SHP77 (cell line): ENCODE measurements around the gene RNF214.

Experiments
- DNase-seq, 2 experiments: peaks; one replicate each; lab custom pipeline; 2025; lab: John Stamatoyannopoulos, UW

RNF214 gene

DNA sequence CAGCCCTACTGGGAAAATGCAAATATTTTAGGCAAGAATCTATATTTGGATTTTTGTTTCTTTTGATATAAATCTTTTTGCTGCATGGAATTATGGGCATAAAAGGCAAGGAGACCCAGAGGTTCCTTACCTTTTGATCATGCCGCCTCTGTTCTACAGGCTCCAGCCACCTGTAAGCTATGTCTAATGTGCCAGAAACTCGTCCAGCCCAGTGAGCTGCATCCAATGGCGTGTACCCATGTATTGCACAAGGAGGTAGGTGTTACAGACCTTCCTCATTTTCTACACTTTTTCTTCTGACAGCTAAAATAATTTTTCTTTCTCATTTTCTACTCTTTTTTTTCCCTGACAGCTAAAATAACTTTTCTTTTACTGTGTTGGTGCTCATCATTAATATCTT, 50.5 kb downstream of the RNF214 start:
- no peak for DNase-seq

DNA sequence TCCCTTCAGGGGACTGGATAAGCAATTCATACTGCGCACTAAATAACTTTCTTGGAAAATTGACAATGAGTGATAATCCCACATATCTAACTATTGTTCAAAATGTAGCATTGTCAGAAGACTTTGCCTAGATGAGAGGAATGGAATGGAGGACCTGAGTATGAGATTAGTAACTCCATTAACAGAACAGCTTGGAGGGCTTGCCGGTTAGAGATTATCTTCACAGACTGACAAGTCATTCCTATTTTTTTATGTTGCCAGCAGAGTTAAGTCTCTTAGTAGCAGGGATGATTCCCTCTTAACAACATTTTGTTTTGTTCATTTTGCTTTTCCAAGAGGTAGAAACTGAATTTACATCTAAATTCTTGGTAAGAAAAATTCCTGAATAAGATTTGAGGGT, 51.6 kb downstream of the RNF214 start:
- DNase-seq = no peak

DNA sequence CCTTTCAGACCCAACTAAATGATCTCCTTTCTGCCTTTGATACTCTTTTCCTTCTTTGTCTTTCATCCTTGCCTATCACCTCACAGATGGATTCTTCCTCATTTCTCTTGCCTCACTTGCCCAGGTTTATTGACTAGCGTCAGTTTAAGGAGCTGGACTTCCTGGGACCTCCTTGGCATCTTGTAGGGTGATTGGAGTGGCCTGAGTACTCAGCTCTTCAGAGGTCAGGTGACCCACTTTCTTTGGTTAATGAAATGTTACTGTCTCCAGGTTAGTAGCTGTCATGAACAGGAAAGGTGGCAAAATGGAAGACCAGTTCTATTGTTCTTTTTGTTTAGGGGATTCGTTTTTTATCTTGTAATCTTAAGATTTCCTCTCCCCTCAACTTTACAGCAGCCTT, 54.1 kb downstream of the RNF214 start:
- no peak for DNase-seq

DNA sequence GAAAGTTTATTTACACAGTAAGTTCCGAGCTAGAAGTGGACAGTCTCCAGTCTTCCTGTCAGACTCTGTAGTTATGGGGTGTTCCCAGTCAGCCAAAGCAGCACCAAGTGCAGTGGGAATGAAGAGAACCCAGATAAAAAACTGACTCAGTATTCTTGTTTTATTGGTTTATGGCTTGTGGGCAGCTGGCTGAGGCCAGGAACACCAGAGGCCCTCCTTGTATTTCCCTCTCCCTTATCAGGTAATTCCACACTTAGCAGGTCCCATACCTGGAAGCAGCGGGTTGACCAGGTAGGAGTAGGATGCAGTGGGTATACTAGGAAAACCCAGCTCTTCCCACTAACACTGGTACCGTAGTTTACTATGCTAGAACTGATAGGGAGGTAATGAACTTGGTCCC, 55.2 kb downstream of the RNF214 start:
- DNase-seq = no peak

DNA sequence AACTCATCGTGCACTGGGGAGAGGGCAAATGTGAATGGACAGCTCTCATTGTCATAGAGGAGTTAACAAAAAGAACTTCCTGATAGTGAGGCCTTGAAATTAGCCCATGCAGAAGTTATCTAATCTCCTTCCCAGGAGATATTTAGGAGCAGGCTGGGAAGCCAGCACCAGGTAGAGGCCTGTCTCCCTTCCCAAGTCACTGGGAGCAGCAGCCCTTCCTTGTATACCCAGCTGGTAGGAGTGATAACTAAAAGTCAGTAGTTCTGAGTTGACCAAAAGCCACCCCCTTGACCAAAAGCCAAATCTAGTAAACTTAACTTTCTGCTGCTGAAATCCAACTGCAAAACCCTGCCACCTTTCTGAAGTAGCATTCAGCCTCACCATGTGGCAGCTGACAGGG, 57.3 kb downstream of the RNF214 start:
- no peak for DNase-seq

DNA sequence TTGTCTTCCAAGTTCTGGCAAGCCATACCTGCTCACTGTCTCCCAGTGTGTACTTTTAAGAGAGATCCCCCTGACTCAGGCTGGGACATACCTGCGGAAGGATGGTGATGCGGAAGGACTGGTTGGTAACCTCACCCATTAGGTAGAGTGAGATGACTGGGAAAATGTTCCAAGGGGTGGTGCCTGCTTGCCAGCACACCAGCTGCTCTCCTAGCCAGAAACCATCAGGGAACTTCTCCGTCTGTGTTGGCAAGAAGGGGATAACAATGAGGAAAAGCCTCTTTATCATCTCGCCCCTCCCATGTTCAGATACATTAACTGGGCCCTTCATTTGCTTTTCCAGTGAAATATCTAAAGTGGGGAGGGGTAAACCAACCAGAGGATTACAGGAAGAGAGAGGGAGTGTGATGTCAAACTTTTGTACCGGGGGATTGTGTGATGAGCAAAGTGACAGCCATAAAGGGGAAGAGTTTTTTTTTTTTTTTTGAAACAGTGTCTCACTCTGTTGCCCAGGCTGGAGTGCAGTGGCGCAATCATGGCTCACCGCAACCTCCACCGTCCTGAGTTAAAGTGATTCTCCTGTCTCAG, 58.4 kb downstream of the RNF214 start, which contains the start of gene BACE1-AS:
Gene BACE1-AS (plus strand): TSS at position 538 of the 588 bp plus-strand sequence.
- no peak for DNase-seq

DNA sequence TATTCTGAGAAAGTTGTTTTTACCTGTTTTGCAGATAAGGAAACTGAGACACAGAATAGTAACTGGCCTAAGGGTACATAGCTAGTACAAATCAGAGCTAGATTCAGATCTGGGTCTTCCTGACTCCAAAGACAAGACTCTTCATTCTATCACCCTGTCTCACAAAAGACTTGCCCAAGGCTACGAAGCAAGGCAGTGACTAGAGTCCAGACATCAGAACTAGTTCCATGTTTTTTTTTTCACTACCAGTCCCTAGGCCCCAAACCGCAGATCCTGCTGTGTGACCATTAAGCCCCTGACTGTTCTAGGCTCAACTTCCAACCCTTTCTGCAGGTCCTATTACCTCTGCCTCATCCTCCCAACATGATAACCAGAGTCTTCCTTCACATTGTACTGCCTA, 60.1 kb downstream of the RNF214 start:
- DNase-seq = no peak

DNA sequence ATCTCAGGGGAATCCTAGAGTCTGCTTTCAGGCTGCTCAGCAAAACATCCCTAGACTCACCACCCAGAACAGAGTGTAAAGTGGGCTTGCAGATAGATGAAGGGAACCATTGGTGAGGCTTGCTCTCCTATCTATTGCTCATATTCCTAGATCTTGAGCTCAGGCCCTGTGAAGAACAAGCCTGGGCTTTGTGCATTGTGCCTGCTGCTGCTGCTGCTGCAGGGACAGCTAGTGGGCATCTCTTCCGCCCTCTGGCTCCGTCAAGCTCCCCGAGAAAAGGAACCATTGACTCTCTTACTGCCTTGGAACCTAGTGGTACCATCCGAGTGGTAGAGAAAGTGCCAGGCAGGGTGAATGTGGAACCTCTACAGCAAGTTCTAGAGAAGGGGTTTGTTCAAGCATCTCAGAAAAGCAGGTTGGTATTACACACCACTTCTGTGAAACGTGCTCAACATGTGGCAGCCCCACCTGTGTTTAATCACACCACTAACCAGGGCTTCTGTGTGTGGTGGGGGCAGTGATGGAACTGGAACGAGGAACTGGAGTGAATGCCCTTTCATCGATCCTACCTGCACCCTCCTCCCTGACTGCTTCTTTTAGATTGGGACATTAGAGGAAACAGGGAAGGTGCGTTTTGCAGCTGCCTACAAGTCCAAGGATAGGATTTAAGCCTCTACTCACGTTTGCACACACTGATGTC, 63.1 kb downstream of the RNF214 start:
- no peak for DNase-seq

DNA sequence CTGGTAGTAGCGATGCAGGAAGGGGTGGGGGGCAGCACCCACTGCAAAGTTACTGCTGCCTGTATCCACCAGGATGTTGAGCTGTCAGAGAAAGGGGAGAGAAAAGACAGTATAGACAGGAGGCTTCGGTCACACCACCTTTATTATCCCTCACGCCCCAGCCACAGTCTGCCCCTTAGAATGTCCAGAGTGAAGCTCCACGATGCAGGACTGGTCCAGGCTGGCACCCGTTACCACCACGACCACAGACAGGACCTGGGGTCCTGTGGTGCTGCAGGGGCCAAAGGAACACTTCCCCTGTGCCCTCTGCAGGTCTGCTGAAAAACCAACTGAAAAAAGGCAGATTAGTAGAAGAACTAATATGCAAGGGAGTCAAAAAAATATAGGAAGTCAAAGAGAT, 64.4 kb downstream of the RNF214 start:
- no peak for DNase-seq

DNA sequence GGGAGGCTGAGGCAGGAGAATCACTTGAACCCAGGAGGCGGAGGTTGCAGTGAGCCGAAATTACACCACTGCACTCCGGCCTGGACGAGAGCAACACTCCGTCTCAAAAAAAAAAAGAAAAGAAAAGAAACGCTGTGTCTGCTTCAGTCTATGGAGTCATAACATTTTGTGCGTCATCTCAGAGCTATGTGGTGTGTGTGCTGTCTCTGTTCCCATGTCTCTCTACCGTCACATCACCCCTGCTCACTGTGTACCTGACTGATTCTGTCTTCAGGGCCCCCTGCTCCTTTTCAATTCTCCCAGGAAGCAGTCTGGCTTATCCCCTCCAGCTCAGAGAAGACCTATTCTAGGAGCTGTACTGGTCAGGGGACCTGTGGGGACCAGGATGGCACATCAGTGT, 65.7 kb downstream of the RNF214 start:
- no peak for DNase-seq

DNA sequence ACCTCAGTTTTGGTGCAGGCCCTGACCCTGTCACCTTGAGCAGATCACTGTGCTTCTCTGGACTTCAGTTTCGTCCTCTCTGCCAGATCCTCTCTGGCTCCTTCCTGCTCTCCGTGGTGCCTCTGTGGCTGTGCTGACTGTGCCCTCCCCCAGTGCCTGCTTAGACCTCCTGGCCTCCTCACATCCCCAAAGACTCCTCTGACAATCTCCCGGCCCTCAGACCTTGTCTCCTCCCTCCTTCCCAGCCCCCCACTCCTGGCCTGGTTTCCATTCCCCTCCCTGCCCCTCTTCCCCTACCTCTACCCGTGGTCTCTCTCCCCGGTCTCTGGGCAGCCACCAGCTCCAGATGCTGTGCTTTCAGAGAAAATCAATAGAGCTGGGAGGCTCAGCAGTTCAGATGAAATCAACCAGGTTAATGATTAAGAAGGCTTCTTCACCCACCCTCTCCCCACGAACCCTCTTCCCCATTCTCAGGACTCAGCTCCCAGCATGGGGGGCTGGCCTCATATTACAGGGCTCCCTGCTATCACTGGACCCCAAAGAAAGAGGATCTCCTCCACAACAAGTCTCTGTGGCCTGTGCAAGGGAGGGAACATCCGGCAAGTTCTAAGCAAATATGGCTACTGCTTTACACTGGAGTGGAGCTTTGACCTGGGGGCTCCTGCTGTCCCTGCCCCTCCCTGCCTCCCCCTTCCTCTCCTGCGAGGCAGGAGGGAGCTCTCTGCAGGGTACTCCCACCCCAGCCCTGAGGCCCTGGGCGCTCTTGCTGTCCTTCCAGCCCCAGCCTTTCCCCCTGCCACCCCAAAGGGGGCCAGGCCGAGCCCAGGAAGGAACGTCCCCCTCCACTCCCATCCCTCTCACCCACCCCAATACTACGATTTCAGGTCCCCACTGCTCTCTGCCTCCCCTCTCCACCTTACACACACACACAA, 67.1 kb downstream of the RNF214 start:
- no peak for DNase-seq

DNA sequence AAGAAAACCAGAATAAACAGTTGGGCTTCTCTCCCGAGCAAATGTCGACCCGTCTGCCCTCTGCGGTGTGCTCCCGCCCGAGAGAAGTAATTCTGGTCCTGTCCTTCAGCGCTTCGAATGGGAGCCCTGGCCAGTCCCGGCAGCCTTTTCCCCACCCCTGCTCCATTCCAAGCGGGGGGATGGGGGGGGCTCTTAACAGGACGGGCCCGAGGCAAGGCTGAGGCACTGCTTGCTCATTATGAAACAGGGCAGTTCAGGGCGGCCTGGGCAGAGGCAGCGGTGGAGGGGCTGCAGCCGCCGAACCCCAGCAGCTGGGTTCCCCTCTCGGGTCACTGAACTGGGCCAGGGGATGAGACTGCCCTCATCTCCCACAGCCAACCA, 67.8 kb downstream of the RNF214 start:
- no peak for DNase-seq

DNA sequence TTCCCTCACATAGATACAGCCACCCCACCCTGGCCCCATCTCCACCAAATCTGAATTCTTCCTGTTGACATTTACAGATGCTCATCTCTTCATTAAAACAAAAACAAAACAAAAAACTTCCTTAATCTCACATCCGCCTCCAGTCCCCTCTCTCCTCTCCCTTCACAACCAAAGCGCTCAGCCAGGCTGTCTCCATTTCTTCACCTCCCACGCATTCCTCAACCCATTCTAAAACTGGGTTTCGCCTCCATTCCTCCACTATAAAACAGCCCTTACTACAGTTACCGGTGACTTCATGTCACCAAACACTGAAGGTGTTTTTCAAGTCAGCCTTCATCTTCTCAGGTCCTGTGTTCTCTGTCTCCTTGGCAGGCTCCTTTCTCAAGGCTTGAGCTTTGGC, 68.3 kb downstream of the RNF214 start:
- no peak for DNase-seq

DNA sequence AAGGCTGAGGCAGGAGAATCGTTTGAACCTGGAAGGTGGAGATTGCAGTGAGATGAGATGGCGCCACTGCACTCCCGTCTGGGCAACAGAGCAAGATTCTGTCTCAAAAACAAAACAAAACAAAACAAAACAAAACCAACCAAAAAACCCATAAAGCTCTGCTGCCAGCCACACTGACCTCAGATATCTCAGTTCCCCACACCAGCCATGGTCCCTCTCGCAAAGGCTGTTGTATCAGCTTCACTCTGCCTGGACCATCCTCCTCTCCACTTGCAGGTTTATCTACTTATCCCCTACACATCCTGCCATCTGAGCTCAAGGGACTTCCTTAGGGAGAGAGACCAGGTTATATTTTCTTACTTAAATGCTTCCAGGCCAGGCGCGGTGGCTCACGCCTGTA, 69.8 kb downstream of the RNF214 start:
- DNase-seq = no peak

DNA sequence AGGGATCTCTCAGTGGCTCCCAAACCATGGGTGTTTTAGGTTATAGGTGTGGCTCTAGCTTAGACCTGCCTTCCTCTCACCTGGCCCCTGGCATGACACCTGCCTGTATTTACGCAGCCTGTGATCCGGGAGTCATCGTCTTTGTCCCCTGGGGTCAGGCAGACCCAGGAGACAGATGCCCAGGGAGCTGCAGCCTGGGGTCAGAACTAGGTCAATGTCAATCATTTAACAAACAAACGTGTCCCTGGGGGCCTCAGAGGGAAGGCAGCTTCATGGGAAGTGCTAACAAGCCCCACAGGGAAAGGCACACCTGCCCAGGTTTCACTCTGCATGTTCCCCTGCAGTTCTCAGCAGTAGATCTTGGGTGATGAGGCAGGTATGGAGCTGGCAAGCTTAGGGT, 70.6 kb downstream of the RNF214 start:
- DNase-seq = no peak

DNA sequence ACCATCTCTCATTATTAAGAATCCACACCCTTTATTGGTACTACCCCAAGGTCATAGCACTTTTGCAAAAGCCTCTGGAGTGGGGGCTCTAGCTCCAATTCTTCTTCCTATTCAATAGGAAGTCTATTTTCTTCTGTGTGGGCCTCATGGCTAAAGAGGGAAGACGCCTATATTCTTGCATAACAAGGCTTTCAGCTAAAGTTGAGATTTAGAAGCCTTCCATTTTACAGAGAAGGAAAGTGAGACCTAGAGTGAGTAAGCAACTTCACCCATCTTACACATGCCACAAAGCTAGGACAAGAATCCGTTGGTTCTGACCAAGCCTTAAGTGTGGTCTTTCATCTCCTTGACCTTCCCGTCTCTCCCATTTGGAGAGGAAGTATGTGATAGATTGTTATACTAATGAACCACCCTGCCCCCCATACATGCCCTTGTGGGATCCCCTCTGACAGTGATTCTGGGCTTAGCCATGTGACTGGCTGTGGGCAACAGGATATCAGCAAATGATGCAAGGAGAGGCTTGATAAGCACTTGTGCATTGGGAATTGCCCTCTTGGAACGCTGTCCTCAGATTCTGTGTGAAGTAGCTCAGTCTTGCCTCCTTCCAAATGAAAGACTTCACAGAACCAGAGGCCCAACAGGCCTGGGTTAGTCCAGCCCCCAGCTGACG, 71.3 kb downstream of the RNF214 start:
- DNase-seq = no peak

DNA sequence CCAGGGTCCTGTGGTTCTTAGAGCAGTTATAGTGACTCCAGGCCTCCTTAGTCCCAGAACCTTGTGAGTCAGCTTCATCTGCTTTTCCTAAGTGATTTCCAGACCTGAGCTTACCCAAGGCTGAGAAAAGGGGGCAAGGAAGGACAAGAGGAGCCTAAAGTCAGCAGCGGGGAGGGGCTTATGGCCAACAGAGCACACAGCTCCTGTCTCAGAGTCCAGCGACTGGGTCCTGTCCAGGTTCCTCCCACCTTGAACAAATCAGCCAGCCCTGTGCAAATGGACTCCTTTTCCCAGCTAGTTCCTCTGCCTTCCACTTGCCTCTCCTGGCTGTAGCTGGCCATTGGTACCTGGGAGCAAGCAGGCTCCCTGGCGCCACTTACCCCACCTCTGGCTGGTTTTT, 72.7 kb downstream of the RNF214 start:
- no peak for DNase-seq

DNA sequence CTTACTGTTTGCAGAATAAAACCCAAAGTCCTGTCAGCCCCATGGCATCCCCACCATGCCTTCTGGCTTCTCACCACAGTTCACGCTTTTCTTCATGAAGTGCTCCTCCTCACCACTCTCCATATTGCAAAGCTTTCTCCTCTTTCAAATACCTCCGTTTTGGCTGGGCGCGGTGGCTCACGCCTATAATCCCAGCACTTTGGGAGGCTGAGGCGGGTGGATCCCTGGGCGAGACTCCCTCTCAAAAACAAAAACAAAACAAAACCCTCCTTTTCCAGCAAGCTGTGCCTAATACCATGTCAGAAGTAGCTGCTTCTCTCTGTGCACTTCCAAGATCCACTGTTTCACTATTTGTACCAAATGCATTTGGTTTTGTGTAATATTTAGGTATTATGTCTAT, 76.8 kb downstream of the RNF214 start:
- DNase-seq = no peak

DNA sequence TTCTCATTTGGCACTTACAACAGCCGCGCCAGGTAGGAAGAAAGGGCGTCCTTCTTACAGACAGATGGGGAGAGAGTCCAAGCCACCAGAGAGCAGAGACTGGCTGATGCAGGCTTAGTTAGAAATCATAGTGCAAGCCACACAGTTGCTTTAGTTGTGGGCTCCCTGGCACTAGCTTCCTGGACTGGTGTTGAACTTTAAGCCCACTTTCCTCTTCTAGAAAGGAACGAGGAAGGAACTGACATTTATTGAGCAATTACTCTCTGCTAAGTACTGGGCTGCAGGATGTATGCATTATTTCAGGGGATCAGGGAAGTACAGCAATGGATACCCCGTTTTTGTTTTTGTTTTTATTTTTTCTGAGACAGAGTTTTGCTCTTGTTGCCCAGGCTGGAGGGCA, 80.6 kb downstream of the RNF214 start:
- DNase-seq = no peak

DNA sequence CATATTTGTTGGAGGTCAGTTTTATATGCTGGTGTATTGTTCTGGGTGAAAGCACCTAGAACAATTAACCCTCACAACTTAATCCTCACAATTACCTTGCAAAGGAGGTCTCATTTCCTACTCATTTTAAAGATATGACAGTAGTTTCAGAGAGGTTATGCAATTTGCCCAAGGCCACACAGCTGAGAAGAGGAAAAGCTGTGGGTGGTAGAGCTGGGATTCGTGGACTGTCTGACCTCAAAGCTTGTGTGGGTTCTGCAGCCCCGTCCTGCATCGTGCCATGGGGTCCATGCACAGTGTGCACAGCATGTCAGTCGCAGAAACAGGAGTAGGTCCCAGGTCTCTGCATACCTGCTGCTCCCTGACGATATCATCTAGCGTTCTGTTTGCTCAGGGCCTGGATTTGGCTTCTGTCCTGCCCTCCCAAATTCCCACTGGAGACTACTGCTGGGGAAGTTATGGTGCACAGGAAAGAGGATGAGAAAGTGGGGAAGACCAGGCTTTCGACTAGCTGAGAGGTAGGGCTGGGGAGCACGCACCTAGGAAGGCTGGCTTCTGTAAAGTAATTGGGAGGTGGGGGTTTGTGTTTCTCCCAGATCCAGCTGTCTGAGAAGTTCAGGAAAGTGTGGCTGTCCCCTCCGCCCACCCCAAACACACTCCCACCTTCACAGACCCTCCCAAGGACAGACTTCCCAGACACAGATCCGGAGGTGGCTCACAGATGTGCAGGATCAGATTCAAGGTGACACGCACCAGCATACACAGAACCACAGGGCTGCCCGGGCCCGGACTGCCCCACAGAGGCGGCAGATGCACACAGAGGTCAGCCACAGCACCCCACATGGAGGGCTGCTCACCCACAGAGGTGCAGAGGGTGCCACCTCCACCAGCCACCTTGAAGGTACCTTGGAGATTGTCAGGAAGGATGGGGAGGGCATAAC, 81.6 kb downstream of the RNF214 start:
- no peak for DNase-seq

DNA sequence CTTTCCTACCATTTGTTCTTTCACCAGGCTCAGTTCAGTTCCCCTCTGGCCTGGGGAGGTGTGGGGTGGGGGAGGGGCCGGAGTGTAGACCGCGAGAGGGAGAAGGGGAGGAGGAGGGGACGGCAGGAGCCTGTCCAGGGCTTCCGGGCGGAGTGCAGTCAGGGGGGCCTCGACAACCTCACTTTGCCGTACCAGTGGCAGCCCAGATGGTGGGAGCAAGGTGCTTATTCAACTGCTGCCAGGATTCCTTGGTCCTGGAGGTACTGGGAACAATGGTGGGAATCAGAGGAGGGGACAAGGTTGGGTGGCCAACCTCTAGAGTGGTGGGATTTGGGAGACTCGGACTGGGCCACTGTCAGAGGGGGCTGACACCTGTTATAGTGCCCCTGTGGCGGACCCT, 82.4 kb downstream of the RNF214 start:
- DNase-seq = no peak
